Measurements from ENCODE around the gene ZNF609.

Gene ZNF609

GRCh38 chr15:64503197-64503596 is 42.8 kb downstream of the ZNF609 start:
- FAIRE-seq = no peak

- FAIRE-seq = no peak
Observed at GRCh38 chr15:64503640-64504039, 43.3 kb downstream of the ZNF609 start.

DNA sequence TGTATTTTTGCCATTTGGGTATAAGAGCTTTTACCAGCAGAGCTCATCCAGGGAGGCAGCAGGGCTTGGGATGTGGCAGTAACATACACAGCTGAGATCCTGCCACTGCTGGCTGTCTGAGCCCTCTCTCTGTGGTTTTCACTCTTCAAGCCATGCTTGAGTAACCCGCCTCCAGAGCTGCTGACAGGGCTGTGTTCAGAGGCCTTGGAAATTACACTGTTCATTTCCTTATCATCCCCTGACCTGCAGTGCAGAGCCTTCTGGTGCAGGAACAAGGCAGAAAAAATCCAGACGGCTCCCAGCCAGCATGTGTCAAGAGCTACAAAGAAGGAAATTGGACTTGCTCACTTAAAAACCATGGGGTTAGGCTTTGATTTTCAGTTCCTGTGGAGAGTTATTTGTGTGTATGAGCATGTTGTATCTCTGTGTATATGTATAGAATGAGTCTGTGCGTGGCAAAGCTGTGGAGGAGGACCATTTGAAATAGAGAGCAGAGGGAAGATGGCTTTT is 47.0 kb downstream of the ZNF609 start:
- no peak for FAIRE-seq

DNA sequence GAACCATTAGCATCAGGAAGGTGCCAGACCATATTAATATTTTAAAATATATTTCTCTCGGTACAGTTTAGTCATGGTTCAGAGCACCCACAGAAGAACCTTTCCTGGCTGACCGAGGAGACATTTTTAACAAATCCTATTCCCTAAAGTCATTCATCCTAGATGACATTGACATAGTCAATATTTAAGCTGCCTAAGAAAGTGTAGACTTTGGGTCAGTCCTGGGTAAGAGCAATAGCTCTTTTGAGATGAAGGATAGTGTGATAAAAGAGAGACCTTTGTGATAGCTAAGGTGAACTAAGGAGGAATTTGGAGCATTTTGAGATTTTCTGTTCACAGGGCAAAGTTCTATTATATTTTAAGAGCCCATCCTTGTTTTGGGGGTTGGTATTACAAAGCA is 47.5 kb downstream of the ZNF609 start:
- FAIRE-seq = no peak

DNA sequence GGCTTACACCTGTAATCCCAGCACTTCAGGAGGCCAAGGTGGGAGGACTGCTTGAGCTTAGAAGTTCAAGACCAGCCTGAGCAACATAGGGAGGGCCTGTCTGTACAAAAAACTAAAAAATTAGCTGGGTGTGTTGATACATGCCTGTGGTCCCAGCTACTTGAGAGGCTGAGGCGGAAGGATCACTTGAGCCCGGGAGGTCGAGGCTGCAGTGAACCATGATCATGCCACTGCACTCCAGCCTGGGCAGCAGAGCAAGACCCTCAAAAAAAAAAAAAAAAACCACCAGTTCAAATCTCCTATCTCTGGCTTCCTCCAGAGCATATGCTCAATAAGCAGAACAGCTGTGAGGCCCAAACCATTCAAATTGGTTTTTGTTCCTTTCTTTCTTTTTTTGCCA is 53.4 kb downstream of the ZNF609 start:
- FAIRE-seq = no peak

GRCh38 chr15:64515196-64515595 is 54.8 kb downstream of the ZNF609 start:
- no peak for FAIRE-seq

- FAIRE-seq = no peak
Observed at GRCh38 chr15:64515825-64516224, 55.4 kb downstream of the ZNF609 start.

DNA sequence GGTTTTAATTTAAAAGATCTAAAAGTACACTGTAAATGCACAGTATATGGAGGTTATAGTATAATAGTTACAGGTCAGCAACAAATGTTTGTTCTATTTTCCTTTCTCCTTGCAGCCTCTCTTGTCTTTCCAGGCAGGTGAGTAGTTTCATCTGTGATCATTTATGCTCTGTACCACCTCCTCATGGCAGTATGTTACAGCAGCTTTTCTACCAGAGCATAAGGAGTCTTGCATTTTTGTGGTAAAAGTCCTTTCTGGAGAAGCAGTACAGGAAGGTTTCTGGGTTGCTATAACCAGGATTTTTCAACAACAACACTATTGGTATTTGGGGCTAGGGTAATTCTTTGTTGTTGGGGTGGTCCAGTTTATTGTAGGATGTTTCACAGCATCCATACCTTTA is 59.5 kb downstream of the ZNF609 start:
- FAIRE-seq = no peak

DNA sequence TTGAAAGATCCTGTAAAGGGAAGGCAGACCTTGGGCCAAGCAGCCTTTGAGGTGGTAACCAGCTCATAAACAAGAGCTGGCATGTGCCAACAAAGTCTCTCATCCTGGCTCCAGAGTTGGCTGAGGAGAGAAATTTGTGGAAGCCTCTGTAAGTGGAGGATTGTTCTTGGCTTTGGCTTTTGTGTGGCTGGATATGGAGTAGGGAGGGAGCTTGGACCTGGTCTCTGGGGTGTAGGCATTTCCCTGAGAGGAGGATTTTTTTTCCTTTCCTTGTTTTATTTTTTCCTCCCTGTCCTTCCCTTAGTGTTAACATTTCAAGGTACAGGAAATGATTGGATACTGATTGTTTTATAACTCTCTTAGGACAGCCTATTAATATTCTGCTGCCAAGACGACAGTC is 60.8 kb downstream of the ZNF609 start:
- no peak for FAIRE-seq

DNA sequence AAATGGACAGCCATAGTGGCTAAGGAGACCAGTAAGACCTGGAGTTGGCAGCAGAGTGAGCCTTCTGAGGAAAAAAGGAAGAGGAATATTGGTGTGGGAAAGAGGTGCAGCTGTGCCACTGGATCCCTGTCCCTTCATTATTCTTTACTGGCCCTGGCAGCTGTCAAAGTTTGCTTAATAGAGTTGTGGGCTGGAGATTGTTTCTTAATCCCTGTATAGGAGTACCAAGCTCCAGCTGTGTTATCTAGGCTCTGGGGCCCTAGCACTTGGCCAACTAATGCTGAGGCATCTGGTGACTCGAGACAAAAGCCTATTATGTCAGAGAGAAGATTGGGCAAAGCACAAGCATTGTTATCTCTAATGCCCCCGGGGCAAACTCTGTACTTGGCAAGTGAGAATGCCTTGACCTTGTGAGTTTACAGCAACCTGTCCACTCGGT is 61.4 kb downstream of the ZNF609 start:
- FAIRE-seq = no peak

GRCh38 chr15:64522226-64522823 is 61.9 kb downstream of the ZNF609 start:
- FAIRE-seq = no peak

DNA sequence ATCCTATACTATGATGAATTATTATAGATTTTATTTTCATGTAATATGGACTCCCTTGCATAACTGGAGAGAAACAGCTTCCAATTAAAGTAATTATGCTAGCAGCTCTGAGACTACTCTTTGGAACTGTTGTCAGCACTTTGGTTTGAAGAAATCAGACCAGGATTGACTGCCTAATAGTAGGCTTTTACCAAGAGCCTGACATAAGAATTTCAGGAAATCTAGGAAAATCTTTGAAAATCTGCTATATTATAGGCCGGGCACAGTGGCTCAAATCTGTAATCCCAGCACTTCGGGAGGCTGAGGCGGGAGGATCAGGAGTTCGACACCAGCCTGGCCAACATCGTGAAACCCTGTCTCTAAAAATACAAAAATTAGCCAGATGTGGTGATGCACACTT is 62.9 kb downstream of the ZNF609 start:
- FAIRE-seq = no peak

DNA sequence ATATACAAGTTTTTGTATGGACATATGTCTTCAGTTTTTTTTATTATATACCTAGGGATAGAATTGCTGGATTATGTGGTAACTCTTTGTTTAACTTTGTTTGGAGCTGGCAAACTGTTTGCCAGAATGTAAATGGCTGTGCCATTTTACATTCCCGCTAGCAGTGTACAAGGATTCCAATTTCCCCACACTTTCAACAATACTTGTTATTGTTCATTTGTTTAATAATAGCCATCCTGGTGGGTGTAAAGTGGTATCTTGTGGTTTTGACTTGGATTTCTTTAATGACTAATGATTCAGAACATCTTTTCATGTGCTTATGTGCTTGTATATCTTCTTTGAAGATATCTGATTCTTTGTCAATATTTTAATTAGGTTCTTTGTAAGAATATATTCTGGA is 64.4 kb downstream of the ZNF609 start:
- no peak for FAIRE-seq

DNA sequence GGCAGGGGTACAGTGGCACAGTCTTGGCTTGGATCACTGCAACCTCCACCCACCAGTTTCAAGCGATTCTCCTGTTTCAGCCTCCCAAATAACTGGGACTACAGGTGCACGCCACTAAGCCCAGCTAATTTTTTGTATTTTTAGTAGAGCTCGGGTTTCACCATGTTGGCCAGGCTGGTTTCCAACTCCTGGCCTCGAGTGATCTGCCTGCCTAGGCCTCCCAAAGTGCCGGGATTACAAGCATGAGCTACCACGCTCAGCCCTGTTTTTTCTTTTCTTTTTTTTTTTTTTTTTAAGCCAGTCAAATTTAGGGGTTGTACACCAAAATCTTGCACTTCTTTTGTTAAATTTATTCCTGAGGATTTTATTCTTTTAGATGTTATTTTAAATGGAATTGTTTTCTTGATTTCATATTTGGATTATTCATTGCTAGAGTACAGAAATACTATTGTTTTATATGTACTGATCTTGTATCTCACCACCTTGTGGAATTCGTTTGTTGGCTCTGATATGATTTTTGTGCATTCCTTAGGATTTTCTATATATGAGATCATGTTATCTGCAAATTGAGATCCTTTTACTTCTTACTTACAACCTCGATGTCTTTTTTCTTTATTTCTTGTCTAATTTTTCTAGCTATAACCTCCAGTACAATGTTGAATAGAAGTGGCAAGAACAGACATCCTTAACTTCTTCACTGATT is 65.6 kb downstream of the ZNF609 start:
- FAIRE-seq = no peak

DNA sequence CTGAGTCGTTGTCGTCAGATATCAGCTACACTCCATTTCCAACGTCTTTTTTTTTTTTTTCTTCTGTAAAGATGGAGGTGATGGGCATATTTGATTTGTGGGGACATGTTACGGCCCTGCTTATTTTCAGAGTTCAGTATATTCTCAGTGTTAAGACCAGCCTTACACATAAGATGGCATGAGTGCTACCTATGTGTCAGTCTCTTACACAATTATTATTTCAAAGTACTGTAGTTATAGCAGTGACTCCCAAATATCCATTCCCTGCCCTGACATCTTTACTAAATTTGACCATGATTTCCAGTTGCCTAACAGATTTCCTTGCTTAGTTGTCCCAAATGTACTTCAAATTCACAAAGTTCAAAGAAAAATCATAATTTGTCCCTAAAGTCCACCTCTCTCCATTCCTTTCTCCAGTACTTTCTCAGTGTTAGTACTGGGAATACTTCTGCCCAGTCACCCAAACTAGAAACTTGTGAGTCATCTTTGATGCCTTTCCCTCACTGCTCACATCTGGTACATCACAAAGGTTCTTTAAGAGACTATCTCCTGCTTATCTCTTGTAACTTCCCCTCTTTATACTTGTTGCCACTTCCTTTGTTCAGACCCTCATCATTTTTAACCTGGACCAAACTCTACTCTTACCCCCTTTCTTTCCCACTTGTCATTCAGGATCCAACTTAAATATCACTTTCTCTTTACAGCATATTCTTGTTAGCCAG is 67.0 kb downstream of the ZNF609 start:
- FAIRE-seq = no peak

- FAIRE-seq = no peak
Observed at GRCh38 chr15:64528871-64529270, 68.5 kb downstream of the ZNF609 start.

DNA sequence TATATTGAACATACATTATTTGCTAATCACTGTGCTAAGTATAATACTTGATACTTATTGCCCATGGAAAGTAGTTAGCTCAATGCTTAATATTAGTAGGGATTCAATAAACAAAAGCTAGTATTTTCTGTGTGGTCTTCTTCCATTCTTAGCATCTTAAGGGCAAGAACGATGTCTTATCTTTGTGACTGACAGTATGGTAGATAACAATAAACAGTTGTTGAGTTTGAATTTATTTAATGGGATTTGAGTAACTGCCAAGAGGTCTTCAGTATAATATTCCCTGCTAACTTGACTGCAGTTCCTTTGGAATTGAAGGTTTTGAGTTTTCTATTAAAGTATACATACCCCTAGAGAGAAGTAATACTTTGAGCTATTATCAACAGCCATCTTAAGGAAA is 70.1 kb downstream of the ZNF609 start:
- no peak for FAIRE-seq

- FAIRE-seq = no peak
Observed at GRCh38 chr15:64530918-64531317, 70.5 kb downstream of the ZNF609 start.

DNA sequence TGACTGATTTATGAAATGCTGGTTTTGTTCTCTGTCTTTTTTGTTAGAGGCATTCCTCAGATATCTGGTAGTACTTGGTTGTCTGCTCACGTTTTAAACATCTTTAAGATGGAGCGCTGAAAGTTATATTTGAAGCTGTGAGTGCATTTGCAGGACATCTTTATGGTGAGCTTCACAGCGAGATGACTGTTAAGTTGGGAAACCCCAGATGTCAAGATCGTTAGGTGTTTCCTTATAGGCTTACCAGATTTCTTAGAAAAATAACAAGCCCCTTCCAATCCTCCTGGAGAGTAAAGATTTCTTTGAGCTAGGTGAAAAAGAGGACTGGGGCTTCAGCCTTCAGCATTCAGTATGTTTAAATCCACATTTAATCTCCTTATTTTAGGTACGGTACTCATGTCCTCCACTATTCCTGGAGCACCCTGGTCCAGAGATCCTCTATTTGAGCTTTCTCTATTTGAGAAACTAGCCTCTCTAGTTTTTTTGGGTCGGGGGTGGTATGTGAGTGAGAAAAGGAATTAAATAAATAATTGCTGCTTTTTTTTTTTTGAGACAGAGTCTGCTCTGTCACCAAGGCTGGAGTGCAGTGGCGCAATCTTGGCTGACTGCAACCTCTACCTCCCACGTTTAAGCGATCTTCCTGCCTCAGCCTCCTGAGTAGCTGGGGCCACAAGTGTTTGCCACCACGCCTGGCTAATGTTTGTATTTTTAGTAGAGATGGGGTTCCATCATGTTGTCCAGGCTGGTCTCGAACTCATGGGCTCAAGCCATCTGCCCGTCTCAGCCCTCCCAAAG is 72.3 kb downstream of the ZNF609 start:
- FAIRE-seq = no peak

DNA sequence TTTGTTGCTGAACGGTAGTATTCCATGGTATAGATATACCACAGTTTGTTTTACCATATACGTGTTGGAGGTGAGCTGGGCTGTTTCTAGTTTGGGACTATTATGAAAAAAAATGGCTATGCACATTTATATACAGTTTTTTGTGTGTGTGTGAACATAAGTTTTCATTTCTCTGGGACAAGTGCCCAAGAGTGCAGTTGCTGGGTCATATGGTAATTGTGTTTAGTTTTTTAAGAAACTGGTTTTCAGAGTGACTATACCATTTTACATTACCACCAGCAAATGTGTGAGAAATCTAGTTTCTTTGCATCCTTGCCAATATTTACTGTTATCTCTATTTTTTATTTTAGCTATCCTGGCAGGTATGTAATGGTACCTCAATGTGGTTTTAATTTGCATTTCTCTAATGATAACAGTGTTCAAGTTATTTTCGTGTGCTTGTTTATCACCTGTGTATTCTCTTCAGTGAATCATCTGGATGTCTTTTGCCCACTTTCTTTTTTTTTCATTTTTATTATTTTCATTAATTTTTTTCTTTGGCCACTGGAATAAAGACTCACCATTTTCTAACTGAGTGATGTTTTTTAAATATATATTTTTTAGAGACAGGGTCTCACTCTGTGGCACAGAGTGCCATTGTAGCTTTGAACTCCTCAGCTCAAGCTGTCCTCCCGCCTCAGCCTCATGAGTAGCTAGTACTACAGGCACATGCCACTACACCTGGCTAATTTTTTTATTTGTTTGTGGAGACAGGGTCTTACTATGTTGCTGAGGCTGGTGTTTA is 75.3 kb downstream of the ZNF609 start:
- FAIRE-seq = no peak

GRCh38 chr15:64536244-64536836 is 76.0 kb downstream of the ZNF609 start:
- FAIRE-seq = no peak

DNA sequence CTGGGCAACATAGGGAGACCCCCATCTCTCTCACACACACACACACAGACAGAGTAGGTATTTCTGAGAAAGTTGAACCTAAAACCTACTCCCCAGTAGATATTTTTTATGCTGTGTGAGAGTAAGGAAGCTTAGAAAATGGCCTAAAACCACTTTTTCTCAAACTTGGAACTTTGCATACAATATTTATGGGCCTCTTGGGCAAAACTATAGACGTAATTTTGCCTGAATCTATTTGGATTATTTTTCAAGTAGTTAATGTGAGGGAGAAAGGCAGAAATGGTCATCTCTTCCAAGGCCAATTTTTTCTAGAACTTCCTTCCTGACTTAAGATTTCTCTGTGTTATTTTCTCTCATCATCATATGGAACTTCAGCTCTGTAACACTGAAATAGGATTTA is 81.7 kb downstream of the ZNF609 start:
- no peak for FAIRE-seq

Data from endometrium (tissue), 2 donors.